Activated CD4-positive, CD25-positive, alpha-beta regulatory T cell treated with anti-CD3 and anti-CD28 coated beads, Interleukin-2, amount 50 U/mL, for 24 hours (primary cell): ENCODE data around the gene THADA.

Source experiments
- ATAC-seq, 2 donors: fragments of 150-1000 bp; cut with Tn5 transposase; one replicate each; pipeline ENCODE4 v1.10.0; 2021; ENCODE audit warnings: mild to moderate bottlenecking in 1 of 2, moderate library complexity in 1 of 2

THADA gene

GRCh38 chr2:43375746-43376522 lies 219.9 kb downstream of the THADA start:
- no peak for ATAC-seq

- no peak for ATAC-seq
Observed at GRCh38 chr2:43372416-43373081, 223.3 kb downstream of the THADA start.

- no peak for ATAC-seq
Observed at GRCh38 chr2:43370705-43371104, 225.1 kb downstream of the THADA start.

DNA sequence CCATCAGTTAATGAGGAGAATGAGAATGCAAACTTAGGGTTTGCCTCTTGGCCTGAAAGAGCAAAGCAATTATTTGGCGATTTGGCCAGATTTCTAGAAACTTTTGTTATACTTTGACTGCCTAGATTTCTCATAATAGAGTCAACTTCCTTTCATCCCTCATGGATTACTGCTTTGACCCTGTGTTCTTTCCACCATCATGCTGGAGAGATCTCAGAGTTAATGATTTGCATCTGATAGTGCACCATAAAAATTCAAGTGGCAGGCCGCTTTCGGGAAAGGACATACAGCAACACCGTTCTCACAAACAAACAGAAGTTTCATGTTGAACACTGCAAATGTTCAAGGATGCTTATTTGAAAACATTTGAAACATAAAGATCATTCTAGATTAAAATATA lies 225.7 kb downstream of the THADA start:
- no peak for ATAC-seq

DNA sequence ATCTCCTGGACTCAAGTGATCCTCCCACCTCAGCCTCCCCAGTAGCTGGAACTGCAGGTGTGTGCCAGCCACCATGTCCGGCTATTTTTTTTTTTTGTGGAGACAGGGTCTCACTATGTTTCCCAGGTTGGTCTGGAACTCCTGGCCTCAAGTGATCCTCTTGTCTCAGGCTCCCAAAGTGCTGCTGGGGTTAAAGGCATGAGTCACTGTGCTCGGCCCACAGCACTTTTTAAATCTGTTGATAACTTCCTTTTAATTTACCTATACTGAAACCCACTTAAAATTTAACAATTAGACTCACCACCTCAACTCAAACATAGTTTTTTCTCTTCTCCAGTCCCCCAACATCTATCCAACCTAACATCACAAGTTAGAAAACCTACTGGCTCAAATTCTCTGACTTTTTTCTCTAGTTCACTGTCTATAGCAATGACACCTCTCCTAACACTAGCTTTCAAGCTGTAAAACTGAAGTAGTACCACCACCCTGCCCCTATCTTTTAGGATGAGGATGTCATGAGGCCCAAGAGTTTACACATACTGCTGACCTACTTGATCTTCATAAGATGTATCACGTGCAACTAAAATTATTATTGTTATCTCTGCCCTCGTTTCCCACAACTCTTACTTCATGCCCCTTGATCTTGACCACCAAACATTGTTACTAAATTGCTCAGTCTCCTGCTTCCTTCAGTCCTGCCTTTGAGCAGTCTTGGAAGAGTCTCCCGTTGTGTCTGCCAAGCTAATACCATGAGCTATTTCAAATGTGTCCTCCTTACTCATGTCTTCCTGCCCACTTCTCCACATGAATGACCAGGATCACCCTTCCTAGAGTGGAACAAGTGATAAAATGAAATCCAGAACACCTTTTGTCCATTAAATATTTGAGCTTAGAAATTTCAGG lies 227.1 kb downstream of the THADA start:
- no peak for ATAC-seq

GRCh38 chr2:43367012-43367782 lies 228.6 kb downstream of the THADA start:
- ATAC-seq, result no peak

DNA sequence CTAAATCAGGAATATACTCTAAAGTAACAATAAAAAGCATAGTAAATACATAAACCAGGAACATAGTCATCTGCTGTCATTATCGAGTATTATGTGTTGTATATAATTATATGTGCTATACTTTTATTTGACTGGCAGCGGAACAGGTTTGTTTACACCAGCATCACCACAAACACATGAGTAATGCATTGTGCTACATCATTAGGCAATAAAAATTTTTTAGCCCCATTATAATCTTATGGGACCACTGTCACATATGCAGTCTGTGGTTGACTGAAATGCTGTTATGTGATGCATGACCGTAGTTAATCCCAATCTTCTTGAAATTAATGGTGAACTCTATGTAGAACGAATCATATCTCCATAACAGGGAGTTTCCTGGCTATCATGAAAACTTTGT lies 232.7 kb downstream of the THADA start:
- no peak for ATAC-seq

DNA sequence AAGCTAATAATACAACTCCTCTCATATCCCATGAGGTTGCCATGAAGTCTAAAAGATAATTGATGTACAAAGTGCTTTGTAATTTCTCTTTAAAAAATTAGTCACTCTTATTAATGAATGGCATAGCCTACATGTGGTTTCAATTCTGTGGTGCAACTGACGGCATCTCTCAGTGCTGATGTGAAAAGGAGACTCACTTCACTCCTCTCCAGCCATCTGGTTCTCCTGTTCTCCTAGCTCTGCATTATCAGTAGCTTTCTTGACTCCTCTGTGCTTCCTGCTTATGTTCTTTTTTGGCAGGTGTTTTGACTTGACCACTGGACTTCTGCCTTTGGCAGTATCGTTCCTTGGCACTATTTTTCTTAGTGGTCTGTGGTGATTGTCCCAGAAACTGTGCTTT lies 234.6 kb downstream of the THADA start:
- peak in 1 of 2 donors; percentile 38 for ATAC-seq

GRCh38 chr2:43360137-43360536 lies 235.7 kb downstream of the THADA start:
- ATAC-seq, result no peak

DNA sequence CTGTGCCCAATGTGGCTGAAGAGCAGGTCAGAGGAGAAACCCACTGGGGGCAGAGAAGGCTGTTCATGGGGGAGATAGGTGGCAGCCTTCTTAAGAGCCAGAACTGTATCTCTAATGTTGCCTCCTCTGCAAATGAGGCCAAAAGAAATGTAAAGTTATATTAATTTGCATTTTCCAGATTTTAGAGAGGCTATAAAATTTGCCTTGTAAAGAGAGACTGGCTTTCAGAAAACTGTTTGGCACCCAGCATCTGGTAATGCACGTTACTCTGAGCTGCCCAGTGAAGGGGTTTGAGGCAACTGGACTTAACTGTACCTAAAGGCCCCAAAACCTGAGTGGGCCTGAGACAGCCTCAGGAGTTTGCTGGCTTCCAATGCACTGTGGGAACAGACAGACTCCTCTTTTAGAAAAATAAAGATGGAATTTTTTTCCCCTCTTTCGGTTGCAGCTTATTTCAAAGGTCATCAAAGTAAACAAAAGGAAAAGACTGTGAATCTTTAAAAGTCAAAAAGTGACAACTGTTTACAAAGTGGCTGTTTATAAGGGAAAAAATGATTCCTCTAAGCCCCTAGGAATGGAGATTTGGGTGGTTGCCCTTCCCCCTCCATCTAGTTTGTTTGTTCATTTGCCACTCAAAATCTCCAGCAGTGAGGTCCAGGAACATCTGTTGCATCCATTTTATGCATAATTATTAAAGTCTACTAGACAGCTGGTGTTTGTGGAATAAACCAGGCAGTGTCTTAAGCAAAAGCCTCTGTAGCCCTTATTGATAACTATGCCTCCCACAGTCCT lies 237.2 kb downstream of the THADA start:
- no peak for ATAC-seq

DNA sequence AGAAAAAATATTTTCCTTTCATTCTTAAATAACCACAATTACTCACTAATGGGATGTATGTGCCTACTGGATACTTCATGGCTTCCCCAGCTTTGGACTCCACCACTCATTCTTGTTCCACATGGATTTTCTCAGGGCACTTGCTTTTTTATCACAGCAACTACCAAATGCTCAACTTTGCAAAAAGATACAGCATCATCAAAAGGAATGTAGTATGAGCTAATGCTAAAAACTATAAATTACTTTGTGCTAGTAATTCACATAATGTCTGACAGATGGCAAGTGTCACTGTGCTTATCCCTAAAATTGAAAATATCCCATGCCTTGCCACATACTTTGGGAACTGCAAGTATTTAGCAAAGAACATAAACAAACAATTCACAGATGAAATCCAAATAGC lies 239.1 kb downstream of the THADA start:
- ATAC-seq, result no peak

GRCh38 chr2:43355399-43355798 lies 240.4 kb downstream of the THADA start:
- ATAC-seq, result no peak

- no peak for ATAC-seq
Observed at GRCh38 chr2:43349904-43350303, 245.9 kb downstream of the THADA start.

DNA sequence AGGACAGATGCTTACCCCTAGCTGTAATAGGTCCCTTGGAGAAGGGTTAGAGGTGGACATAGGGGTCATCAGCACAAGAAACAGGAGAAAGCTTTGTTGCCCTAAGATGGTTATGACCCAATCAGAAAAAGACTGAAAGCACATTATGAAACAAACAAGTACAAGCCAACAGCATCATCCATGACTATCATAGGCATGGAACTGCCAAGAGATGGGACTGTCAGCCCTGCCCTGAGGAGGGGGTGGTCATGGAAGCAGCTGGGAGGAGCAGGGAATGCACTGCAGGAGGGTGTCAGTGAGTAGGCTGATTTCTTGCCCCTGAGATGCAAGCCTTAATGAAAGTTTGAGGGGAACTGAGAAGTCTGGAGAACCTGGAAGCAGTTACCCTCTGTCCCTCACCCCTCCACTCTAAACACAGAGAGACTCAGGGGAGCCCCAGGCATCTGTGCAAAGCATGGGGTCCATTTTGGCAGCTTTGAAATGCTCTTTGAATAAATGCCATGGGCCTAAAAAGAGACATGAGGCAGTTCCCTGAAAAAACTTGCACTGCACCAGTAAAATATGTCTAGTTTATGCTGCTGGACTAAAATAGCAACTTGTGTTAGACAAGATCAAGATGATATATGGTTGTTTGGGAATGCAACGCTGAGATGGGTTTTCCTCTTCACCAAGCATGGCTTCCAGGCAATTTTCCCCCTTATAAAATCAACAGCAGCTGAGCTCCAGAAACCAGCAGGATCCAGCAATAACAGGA lies 246.8 kb downstream of the THADA start:
- ATAC-seq, result no peak

- no peak for ATAC-seq
Observed at GRCh38 chr2:43347746-43348145, 248.1 kb downstream of the THADA start.

DNA sequence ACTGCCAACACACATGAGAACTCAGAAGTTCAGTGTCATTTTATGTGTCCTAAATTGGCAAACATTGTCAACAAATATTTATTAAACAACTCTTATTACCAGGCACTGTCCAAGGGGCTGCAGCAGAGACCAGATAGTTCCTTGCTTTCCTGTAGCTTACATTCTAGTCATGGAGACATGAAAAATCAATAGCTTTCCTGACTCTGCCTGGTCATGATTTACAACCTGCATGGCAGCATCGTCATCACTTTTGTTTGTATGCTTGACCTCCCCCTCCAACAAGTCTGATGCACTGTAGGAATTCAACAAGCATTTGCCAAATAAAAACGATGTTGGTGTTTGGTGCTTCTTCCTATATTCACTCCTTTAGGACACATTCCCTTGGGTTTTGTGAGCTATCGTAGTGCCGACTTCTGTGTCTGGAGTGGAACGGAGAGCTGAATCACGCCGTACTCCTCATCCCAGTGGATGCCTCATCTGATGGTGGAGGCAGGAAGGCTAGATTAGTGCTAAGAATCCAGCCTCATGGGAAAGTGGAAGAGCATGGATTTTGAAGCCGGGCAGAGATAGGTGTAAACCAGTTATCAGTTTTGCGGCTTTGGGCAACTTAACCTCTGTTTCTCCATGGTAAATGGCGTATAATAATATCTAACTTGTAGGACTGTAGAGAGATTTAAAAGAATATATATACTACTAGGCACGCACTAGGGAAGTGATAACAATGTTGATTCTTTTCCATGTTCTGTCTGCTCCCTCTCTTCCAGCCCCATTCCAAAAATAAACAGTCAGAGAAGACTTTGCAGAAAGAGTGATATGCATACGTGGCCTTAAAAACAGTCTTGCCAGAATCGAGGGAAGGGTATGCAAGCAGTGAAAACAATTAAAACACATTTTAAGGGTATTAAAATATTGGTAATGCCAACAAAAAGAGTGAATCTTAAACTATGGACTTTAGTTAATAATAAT lies 249.0 kb downstream of the THADA start:
- ATAC-seq, result no peak

DNA sequence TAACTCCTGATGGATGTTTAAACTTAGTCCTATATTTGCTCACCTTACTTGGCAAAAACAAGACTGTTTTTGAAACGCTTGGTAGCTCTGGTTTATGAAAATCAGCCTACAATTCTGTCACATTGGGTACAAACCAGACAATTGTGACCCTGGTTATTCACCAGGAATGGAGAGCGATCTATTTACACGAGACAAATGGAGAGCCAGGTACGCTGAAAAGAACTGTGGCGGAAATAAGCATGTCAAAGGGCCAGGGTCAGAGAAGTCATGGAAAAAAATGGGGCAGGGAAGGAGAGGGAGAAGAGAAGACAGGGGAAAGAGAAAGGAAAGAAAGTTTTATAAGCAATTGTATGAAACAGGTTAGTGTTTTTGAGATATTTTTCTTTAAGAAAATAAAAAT lies 250.0 kb downstream of the THADA start:
- no peak for ATAC-seq

GRCh38 chr2:43345391-43345813 lies 250.4 kb downstream of the THADA start:
- no peak for ATAC-seq

DNA sequence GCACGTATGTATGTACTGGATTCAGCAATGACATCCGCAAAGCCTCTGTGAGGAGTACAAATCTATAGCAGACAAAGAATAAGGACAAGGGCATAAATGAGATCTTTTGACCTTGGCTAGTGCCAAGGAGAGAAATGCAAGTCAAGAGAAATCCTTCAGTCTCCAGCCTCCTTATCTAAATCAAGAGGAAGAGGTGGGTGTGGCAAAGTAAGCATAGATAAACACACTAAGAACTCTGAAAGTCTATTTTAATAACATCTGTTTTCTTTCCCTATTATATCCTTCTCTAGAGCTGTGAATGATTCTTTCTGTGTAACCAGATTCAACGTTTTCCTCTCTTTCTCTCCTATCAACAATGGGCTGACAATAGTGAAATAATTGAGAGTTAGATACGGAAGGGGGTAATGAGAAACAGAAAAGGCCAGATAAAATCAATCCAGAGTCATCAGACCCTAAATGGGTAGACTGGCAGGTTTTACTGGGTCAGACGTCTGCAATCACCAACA lies 250.9 kb downstream of the THADA start:
- no peak for ATAC-seq
